ENCODE measurements around the gene SEMA6D.
A peak's percentile ranks its signal among the peaks of the same experiment; 100 is the strongest.

SEMA6D gene

DNA sequence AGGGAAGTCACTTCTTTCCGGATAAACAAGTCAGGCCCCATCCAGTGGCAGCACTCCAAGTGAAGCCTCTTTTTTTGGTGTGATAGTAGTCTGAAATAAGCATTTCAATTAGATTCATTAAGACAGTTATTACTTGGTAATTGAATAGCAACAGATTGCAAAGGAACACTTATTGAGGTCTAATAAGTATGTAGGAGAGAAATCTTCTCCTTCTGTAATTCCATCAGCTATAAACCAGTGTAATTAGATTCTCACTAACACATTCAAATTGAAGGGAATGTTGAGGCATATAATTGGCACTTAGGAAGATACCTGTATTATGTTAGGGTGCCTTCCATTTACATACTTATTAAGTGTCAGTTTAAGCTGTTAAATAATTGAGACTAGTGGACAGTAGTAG lies 73.9 kb downstream of the SEMA6D start:
- peak in 1 of 3 experiments; percentile 42 for DNase-seq

DNA sequence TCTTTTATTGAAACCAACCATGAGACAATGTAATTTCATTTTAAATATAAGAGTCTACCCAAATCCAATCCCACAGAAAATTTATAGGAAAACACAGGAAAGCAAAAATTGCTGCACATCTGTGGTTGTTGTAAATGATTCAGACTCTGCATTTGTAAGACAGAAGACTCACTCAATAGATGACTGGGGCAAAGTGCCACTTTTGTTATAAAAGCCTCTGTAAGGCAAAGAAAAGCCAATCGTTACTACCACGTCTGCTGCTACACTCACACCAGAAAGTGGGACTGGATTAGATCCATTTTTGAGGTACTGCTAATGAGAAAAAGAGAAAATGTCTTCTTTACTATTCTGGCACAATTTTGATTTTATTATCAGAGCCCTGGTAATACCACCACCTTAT lies 74.9 kb downstream of the SEMA6D start:
- DNase-seq: no peak

DNA sequence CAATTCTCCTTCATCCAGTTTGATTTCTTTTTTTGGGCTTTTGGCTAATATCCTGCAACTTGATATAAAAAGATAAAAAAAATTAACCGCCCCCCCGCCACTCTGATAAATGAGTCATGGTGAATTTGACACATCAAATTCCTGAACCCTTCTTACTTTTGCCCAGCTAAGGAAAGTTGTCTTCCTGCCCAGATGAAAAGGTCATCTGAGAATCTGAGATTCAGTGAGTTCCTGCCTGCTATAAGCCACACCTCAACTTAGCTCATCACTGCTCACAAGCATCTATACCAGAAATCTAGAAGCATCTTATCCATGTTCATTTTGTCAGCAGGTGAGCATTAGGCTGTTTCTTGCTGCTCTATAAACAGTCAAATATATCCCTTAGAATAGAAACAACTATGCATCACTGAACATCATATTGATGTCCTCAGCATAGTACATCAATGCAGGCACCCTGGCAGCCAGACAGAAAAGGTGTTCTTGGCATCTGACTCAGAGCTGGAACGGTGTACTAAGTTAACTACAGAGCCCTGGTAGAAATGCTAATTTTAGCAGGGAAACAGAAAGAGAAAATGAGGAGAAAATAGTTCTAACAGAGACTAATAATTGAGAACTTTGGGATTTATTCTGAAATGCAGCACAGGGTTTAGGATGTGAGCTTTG lies 77.1 kb downstream of the SEMA6D start:
- no peak for DNase-seq

DNA sequence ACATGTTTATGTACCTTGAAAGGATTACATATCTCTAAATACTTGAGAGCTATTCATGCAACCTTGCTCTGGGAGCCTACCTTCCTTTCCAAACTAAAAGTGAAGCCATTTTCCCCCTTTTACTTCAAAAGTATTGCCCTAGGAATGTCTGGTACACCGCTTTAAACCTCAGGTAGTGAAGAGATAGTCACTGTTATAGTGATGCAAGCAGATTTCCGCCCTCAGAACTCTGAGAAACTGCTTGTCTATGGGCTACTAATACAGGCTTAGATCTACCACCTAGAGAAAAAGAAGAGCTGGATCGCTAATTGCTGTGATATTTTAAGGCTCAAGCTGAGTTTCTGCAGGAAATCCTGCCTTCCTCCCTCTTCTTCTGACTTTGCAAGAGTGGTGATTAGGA lies 78.6 kb downstream of the SEMA6D start:
- DNase-seq: no peak

DNA sequence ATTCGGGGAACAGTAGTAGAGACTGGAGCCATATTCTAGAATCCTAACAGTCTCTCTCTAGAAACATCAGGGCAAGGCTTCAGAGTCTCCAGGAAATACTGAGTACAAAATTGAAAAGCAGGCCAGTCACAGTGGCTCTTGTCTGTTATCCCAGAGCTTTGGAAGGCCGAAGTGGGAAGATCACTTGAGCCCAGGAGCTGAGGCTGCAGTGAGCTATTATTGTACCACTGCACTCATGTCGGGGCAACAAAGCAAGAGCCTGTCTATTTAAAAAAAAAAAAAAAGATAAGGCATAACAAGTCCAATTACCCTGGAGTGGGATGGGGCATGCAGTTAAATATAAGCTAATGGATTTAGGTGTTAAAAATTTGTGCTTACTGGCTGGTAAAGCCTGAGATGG lies 79.0 kb downstream of the SEMA6D start:
- DNase-seq: peak in 1 of 3 experiments; percentile 44

DNA sequence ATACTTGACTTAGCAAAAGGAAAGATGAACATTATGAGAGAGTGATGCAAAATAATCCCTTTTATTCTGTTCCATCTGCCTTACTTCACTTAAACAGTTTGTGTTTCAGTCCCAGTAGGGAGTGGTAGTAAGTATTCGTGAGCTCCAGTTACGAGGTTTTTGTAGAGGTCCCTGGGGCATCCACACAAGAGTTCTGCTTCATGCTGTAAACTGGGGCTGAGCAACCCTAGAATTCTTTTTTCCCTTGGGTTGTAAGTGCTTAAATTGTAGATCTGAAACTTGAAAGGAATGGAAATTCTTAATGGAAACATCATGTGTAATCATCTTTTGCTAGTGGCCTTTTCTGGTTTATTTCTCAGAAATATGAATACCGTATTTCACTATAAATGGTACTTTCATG lies 79.5 kb downstream of the SEMA6D start:
- peak in 1 of 3 experiments; percentile 84 for DNase-seq

DNA sequence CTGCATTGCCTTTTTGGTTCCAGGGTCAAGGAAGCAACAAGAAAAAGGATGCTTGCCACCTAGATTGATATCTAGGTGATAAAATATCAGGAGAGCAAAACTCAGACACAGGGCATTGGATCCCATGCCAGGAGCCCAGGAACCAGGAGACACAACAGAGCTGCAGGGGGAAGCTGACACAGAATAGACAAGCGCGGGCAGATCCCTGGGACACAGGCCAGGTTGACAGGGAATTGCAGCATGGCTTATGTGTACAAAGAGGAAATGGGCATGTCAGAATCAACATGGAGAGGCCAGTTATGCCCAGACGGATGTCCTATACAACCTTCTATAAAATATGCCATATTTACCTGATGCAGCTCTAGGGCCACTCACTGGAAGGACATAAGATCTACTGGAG lies 84.2 kb downstream of the SEMA6D start:
- DNase-seq: no peak

DNA sequence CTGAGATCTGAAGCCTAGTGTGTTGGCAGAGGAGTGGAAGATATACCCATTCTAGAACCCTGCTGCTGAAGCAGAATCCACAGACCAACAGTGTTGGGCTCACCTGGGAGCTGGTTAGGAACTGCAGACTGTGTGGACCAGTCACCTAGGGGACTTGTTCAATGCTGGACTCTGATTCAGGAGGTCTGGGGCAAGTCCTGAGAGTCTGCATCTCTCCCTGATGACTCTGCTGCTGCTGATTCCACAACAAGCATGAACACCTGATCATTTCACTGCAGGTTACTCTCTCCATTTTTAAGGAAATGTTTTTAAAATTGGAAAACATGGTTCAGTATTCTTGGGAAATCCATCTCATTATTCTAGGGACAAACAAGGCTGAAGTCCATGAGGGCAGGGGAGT lies 84.9 kb downstream of the SEMA6D start:
- no peak for DNase-seq

DNA sequence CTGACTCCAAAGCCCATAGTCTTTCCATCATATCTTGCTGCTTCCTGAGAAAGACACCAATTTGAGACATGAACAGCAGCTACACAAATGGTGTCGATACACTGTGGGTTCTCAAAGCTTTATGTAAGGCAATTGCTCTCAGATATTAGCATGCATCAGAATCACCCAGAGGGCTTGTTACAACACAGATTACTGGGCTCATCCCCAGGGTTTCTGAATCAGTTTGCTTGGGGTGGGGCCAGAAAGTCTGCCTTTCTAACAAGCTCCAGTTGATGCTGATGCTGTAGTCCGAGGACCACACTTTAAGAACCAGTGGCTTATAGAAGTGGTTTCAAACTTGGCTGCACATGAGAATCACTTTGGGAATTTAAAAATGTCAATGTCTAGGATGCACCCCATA lies 86.5 kb downstream of the SEMA6D start:
- no peak for DNase-seq

DNA sequence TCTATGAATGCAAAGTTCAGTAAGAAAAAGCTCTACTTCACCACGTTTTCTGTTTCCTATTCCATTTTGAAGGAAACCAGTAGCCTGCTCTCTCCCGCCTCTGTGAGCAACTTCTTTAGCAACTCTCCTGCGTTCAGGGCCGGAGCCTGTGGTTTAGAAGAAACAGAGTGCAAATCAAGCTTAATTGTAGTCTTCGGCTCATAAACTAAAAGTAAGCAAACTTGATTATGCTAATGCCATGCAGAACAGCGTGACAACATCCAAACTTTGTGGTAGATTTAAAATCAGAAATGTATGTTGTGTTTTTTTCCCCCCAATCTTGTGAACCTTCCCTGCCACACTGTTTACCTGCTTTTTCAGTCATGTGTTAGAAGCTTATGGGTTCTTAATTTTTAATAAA lies 87.4 kb downstream of the SEMA6D start:
- no peak for DNase-seq

DNA sequence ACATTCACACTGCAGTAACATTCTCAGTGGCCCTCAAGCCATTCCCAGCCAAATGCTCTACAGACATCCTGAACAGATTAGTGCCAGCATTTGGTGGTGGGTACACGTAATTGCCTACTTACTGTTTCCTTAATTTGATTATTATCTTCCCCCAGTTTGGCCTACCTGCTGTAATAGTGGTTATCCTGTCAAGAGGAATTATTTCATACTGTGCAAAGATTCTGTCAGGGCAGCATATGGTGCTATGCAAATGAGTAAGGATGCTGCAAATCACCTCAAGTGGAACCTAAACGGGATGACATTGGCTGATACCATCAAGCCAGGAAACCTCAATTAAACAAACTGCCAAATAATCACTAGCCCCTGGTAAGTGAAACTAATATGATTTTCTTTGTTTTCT lies 88.7 kb downstream of the SEMA6D start:
- DNase-seq: no peak

DNA sequence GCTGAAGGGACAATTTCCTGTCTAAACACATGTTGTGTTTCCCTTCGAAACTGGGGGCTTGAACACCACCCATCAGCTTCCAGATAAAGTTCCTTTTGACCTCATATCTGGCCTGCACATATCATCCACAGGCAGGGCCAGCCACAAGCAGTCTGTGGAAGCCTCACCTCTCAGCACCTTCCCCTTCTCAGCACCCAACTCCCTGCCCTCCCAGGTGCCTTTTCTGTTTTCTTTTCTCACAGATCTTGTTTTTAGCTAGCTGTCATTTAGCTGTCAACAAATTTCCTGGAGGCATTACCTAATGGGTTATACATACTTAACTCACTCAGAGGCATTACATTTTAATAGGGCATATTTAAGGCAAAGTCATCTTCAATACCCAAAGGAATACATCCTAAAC lies 93.9 kb downstream of the SEMA6D start:
- DNase-seq: peak in 1 of 3 experiments; percentile 18

DNA sequence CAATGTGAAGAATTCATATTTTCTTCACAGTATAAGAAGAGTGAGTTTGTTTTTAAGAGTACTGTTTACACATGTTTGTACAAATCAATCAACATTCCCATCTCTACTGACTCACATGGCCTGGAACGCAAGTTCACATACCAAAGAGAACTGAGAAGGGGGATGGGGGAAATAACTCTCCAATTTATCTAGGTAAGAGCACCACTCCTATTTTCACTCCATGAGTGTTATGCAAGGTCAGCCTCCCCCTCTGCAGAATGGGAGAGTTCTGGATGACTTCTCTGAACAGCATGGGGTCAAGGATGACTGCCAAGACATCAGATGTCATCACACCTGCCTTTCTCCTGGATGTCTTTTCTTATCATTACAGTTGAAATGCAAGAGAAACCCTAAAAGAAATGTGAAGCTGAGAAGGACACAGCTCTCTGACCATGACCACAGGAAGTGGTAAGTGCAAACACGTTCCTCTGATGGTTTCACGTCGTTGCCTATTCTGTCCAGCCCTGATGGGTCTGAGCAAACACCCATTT lies 95.2 kb downstream of the SEMA6D start:
- DNase-seq: peak in 1 of 3 experiments; percentile 28

DNA sequence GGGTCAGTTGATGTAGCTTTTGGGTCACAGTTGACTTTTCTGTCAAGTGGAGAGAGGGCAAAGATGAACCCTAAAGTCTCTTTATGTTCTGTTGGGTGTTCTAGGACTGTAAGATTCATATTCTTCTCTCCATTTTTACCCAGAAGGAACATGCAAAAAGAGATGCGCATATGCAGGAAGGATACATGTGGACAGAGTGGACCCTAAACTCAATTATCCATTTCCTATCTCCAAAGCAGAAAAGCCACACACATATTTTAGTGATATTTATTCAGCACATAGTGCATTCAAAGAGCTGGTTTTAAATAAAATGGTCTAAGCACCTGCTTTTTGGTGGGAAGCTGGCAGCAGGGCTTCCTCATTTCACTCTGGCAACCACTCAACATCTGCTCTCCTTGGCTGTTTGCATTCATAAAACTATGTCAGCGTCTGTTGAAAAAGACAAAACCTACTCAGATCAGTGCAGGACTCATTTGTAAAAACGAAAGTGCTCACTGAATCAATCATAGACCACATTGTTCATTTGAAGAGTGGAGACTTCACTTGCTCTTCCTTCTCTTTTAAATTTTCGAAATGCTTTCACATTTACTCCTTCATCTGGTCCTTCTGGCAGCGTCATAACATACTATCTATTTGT lies 96.6 kb downstream of the SEMA6D start:
- DNase-seq: peak in 2 of 3 experiments; percentile 5 to 9

DNA sequence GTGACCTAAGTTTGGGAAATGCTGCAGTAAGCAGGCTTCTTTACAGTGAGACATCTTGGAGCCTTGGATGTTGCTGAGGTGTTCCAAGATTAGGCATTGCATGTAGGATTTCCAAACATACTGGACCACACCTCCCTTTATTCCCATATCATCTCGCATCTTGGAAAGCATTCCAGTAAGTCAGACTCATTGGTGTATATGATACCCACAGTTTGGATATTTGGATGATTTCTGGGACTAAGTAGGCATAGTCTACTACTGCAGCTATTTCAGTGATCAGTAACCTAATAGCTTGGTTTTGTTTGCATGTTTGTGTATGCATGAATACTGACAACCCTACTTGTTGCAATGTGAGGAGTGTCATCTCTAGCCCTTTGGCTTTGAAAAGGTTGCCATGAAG lies 97.3 kb downstream of the SEMA6D start:
- DNase-seq: peak in 1 of 3 experiments; percentile 29

DNA sequence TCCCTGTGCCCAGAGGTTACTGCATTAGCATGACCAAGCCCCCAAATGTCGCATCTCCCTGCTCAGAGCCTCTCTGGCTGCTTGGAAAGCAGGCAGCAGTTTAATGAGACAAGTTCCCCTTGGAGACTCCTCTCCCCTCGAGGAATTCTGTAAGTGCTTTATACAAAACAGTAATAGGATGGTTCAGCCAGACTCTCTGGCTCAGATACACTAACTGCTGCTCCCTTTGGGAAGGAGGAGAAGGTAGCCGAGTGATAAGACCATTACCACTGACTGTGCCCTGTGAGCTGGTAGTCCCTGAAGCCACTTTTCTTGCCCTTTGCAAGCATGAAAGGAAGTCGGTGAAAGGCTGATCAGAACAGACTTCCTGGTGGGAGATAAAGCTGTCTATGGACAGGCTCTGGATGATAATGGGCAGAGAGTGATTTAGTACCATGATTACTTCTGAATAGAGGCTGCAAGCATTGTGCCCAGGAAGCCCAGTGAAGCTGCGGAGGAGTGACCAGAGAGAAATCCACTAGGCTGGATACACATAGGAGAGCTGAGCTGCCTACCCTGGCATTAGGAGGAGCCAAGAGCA lies 100.8 kb downstream of the SEMA6D start:
- DNase-seq: no peak

DNA sequence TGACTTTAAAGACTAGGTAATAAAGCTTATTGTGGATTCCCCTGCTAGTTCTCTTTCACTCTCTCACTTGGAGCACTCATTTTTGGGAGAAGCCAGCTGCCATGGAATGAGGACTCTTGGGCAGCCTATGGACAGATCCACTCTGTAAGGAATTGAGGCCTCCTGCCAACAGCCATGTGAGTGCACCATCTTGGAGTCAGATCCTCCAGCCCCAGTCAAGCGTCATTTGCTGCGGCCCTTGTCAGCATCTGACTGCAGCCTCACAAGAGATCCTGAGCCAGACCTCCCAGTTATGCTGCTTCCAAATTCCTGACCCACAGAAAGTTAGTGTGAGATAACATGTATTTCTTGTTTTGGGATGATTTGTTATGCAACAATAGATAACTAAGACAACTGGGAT lies 101.9 kb downstream of the SEMA6D start:
- DNase-seq: peak in 1 of 3 experiments; percentile 21

DNA sequence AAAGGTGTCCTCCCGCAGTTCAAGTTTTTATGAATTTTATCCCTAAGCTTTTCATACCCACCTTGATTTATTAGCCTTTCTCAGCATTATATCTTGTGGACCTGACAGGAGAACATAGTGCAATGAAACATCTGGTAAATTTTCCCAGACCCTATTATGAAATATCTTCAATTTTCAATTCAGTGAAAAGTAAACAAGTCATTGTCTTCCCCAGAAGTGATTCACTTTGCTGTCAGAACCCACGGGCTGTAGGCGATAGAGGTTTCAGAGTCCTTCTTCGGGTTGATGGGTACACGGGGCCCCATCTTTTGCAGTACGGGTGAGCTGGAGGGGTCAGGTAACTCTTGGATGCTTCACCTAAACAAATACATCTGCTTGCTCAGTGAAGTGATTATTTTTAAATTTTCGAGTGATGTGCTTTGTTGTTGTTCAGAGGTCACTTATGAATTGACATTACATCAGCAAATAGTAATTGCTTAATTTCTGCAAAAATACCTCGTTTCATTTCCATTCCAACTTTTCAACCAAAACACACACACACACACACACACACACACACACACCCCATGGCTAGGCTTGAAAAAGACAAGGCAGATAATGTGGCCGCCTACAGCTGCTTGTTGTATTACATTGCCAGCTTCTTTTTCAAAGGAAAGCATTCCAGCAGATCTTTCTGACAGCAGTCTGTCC lies 102.9 kb downstream of the SEMA6D start:
- DNase-seq: peak in 1 of 3 experiments; percentile 38

DNA sequence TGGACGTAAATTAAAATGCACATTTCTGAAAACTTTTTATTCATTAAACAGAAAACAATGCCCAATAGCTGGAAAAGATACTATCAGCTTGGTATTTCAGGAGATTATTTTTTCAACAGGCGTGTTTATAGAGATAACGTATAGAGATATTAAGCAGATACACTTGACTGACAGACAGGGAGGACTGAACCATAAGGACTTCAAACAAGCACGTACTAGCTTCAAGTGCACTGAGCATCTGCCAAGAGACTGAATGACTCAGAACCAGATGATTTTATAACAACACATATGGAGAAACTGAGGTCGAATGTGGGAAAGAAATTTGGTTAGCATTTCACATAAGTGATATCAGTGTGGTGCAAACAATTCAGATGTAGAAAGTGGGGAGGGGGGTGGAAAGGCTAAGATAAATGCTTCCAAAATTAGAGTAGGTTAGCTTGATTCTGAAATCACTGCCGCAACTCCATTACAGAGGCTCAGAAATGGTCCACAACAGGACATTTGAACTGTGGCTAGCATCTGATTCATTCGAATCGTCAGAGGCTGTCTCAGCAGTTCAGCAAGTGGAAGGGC lies 103.5 kb downstream of the SEMA6D start:
- DNase-seq: peak in 1 of 3 experiments; percentile 38

DNA sequence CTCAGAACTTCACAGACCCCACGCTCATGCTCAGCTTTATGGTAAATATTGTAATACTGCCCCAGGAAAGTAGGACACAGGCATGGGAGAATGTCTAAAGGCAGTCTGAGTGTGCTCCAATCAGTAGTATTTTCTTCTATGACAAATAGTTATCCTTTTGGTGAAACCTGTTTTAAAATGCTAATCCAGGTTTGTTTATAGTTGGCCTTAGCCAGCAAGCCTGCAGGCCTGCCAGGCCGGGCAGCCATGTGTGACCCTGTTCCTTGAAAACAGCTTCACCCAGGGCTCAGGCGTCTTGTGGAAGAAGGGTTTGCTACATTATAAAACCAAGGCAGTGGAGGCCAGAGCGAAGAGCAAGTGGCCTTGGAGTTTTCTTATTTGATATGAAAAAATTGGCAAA lies 104.7 kb downstream of the SEMA6D start:
- DNase-seq: no peak
